ENCODE measurements around the gene TMX1.
A peak's percentile ranks its signal among the peaks of the same experiment; 100 is the strongest.

TMX1 gene

GRCh38 chr14:51293149-51293911 lies 53.3 kb downstream of the TMX1 start:
- no peak for DNase-seq (ENCODE audit: low spot score)

- DNase-seq (ENCODE audit: low spot score) = no peak
These were observed 53.9 kb downstream of the TMX1 start for GRCh38 chr14:51293912-51294389.

- no peak for DNase-seq (ENCODE audit: low spot score)
These were observed 55.0 kb downstream of the TMX1 start for GRCh38 chr14:51294951-51295525.

GRCh38 chr14:51295646-51296263 lies 55.7 kb downstream of the TMX1 start:
- DNase-seq (ENCODE audit: low spot score) = no peak

GRCh38 chr14:51297066-51297465 lies 57.0 kb downstream of the TMX1 start:
- DNase-seq (ENCODE audit: low spot score) = no peak

GRCh38 chr14:51298895-51299294 lies 58.8 kb downstream of the TMX1 start:
- peak; percentile 45 for DNase-seq (ENCODE audit: low spot score)

- no peak for DNase-seq (ENCODE audit: low spot score)
These were observed 62.4 kb downstream of the TMX1 start for GRCh38 chr14:51302295-51303030.

GRCh38 chr14:51304438-51304837 lies 64.4 kb downstream of the TMX1 start:
- DNase-seq (ENCODE audit: low spot score) = peak; percentile 21

- no peak for DNase-seq (ENCODE audit: low spot score)
These were observed 64.9 kb downstream of the TMX1 start for GRCh38 chr14:51304941-51305340.

- no peak for DNase-seq (ENCODE audit: low spot score)
These were observed 65.7 kb downstream of the TMX1 start for GRCh38 chr14:51305751-51306150.
